NCI-H1105 treated with DMSO at 0.1 percent for 48 hours (cell line): ENCODE measurements around the gene BANF2.
"Not testable (repeated sequence)": the region's sequence is repeated elsewhere in the genome, so short reads cannot be mapped to it uniquely, and the experiment has no call there.

Experiments
- DNase-seq: peaks from one replicate; lab custom pipeline; 2025; lab: John Stamatoyannopoulos, UW

BANF2 gene

DNA sequence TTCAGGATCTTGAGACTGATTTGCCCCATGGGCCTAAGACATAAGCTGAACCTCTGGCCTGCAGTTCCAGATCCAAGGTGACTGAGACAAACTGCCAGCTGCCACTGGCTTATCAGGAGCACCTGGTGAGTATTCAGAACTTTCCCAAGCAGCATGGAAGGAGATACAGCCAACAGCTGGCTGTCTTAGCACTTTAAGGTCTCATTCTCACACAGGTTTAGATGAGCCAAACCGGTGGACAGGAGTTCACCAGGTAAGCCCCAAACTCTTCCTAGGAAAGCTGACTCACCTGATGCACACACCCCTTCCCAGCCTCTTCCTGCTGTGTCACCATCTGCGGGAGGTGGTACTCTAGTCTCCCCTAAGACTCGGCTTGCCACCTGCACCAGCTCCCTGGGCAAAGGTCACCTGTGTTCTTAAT, at the start of gene BANF2:
TSS of gene BANF2 (plus strand) at position 36 of the 421 bp plus-strand sequence. CDS start 25,060 bp downstream, outside the sequence.
- DNase-seq, result no peak

DNA sequence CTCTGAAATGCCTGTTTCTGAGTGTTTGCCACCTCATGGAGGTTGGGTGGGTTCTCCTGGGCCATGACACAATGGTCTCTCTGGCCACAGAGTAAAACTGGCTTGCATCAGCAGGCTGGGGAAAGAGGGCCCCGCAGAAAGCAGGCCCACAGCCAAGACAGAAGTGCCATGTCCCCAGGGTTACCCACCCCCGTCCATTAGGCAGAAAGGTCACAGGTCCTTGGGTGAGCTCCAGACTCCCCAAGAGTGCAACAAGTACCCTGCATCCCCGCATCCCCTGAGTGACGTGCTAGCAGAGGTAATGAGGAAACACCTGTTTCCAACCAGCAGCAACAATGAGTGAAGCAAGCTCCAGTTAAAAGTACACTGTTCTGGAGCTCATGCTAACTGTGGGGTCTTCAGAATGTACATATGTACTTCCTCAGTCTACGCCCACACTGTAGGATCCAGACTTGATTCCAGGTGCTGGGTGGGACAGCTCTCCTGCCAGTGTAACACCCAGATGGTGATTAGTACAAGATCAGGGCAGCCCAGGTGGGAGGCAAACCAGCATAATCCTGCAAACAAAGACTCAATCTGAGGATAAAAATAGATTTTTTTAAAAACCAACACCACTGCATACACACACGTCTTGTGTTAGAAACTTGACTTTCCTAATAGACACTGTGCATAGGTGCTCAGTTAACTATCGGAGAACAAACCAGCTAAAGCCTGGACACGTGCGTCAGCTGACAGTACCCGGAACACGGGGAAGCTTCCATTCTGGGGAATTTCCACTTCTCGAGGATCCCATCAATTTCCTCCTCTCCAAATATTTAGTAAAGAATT, 49.3 kb upstream of the BANF2 start:
- no peak for DNase-seq

DNA sequence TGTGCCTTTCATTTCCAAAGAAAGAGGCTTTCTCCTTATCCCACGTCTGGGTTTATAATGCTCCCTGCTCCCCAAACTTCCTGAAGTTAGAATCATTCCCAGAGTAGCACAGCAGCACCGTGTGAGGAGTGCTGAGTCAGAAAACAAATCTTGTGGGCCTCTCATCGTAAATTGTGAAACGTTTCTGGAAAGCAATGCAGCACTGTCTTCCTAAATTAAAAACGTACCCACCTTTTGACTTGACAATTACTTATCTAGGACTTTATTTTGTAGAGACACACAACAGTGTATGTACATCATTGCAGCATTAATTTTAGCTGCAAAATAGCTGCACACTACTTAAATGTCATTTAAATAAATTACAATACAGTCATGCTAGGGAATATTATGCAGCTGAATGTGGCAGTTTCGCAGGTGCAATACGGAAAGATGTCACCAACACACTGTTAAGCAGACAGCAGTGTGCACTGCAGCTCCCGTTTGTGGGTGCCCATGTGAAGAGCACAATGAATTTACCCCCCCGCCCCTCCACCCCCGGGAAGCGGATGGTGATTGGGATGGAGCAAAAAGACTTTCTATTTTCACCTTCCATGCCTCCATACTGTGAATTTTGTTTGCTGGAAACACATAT, 48.5 kb upstream of the BANF2 start:
- DNase-seq, result no peak

DNA sequence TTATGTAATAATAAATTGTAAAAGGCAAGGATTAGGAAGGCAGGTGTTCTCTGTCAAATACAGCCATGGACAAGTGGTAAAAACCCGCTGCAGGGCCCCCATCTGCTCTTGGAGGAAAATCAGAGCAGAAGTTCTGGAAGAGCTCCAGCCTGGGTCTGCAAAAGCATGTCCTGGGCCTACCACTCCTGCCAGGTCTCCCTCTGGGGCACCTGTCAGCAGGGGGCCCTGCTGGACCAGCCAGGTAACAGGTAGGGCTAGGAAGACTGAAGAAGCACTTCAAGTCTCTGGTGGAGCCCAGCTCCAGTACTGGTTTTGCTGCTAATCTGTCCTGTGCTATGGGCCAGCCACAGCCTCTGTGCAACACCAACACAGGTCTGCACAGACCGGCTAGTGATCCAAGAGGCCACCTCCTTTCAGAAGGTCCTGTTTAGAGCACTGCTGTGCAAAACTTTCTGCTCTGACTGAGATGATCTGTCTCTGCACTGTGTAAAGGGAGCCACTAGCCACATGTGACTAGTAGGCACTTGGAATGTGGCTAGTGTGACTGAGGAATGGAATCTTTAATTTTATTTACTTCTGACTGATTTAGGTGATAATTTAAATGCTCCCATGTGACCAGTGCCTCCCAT, 47.9 kb upstream of the BANF2 start:
- DNase-seq, result peak; percentile 28

DNA sequence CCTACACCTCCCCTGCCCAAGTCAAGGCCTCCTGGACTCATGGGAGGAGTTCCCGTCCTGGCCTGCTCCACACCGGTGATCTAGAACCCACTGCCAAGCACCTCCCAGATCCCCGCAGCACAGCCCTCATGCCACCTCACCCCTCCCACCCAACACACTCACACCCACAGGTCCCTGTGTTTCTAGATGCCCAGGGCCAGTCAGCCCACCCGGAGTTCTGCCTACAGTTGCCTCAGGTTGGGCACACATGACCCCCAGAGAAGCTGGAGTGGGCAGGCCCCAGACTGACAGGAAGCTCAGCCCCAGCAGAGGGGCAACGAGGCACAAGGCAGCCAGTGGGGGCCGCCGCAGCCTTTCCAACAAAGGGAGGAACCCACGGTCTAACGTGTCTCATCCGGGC, 47.4 kb upstream of the BANF2 start:
- DNase-seq, result no peak

DNA sequence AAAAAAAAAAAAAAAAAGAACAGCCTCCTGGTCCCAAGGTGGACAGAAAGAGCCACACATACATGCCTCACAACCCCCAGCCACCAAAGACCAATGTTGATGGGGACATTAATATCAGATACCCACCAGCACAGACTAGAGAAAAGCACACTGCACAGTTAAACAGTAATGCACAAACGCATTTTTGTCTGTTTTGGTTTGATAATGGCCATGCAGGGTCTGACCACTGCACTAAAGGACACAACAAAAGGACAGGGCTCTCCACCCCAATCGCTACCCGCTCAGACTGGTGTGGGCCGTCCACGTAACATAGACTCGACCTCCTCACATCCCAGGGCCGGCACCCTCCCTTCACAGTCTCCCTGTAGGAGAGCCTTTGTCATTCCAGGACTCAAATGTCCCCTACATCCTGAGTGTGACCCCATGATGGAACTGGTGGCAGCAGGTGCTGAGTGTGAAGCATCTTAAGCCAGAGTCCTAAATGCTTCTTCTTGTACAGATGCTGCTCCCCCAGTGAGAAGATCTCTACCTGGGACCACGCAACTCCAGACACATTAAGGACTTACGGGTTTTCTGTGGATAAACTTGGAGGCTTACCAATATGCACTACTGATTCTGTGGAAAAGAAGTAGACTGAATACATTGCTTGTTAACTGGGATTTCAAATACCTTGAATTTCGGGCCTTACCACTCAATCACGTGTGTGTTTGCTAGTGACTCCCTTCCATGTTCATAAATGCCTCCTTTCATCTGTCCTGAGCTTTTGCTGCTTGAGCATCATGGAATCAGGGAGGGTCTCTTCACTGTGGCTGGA, 45.7 kb upstream of the BANF2 start:
- DNase-seq, result no peak

DNA sequence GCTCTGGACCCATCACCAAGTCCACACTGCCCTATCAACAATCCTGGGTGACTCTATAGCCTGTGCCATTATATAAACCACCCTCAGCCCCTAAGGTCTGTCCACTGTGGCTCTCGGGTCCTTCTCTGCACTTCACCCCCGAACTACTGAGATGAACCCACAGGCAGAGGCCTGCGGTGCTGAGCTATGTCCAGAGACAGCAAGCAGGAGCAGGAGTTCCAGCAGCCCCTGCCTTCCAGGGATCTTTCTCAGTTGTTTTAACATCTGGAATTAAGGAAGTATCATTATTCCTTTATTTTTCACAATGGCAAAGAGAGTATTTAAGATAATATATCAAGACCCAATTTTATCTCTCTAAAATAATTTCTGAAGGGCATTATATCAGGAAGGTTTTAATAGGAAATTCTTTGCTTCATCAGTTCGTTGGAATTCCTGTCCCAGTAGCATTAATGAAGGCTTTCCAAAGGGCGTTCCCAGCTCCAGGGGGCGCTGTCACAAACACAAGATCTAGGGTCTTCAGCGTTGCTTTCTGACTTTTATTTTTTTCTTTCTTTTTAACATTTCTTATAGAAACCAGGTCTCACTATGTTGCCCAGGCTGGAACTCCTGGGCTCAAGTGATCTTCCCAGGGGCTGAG, 45.0 kb upstream of the BANF2 start:
- DNase-seq, result no peak

DNA sequence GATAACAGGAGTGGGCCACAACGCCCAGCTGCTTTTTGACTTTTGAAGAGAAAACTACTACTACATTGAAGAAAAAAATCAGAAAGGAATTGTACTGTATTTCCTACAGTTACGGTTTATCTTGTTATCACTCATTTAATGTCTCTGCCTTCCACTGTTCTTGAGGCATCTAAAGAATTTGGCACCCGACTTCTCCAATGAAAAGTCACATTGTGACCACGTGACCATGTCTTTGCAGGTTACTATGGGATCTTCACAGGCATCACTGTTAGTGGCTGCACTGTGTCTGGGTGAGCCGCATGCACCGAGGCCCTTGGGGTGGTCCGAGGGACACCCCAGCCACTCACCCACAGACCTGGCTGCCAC, 44.5 kb upstream of the BANF2 start:
- no peak for DNase-seq

DNA sequence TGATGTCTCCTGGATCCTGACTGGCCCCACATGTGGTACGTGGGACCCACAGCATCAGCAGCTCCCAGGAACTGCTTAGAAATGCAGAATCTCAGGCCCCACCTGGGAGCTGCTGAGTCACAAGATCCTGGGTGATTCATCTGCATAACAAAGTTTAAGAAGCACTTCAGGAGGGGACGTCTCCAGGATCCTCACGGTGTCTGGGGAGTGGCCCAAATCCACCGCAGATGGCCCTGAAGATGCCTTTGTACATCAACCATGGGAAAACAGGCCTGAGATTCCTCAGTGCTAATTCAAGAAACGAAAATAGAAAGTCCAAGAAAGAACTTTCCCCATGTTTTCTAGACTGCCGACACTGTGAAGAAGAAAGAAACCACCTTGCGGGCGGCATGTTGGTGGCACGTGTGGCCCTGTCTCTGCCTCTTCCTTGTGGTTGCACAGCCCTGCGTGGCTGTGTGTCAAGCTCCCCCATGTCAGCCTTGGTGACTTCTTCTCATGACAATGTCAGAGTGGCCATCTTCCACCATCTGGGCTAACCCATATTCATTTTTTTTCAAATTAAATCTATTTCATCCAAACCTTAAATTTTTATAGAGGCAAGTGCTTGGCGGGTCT, 43.8 kb upstream of the BANF2 start:
- DNase-seq, result no peak

DNA sequence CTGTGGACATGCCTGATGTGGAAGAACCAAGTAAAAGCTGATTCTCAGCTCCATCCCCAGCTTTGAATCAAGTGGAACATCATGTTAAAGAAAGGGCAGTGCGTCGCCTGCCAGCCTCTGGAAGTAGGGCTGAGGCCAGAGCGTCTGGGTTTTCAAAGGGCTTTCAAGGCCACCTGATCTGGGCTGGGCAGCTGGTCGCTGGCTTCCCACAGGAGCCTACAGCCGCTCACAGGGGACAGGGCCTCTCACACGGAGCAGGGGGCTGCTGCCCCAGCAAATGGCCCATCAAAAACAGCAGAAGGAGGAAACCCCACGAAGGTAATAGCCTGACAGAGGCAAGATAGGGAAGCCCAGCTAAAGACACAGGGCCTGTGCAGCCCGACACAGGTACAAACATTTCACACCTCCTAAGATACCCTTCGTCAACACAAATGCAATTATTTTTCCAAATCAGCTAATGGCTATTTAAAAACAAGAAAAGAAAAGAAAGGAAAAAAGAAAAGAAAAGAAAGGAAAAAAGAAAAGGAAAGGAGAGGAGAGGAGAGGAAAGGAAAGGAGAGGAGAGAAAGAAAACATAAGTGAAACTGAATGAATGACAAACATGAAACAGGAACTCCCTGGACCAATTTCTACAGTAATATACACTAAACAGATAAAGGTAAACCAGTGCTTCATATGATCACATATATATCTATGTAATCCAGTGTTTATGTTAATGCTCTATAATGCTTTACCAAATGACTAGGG, 42.5 kb upstream of the BANF2 start:
- DNase-seq, result no peak

DNA sequence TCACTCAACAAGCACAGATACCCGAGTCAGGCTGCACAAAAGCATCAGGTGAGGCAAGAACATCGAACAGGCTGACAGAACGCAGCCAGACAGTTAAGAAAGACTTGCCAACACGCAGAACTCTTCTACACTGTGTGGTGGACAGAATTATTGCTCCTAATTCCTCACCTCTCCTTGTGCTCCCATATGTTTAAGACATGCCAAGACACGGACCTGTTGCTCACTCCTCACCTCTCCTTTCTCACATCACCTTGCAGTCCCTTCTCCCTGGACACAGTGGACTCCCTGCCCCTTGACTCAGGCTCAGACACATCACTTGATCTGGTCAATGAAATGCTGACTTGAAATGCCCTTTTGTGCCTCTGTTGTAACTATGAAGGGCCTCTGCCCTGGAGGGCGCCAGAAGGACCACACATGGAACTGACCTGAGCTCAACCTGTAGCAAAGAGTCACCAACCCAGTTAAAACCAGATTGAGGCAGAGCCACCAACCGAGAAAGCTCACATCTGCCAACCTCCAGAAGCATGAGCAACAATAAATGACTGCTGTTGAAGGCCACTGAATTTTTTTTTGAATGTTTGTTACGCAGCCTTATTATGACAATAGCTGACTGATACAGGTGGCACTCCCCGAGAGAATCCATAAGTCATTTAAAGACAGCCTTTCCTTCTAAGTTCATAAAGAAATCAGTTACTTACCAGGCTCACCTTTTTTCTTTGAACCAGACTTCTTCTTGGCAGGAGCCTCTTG, 41.7 kb upstream of the BANF2 start:
- DNase-seq, result no peak

DNA sequence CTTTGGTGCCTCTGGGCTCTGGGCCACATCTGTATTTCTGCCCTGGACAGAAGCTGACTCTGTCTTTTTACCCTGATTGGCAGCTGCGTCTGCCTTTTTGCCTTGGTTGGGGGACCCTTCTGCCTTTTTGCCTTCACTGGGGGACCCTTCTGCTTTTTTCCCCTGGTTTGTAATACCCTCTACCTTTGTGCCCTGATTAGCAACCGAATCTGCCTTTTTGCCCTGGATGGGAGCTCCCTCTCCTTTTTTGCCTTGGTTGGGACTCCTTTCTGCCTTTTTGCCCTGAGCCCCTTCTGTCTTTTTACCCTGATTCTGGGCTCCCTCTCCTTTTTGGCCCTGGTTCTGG, 41.1 kb upstream of the BANF2 start:
- no peak for DNase-seq

DNA sequence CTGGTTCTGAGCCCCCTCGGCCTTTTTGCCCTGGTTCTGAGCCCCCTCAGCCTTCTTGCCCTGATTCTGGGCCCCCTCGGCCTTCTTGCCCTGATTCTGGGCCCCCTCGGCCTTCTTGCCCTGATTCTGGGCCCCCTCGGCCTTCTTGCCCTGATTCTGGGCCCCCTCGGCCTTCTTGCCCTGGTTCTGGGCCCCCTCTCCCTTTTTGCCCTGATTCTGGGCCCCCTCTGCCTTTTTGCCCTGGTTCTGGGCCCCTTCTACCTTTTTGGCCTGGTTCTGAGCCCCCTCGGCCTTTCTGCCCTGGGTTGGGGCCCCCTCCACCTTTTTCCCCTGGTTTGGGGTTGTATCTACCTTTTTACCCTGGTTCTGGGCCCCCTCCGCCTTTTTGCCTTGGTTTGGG, 40.4 kb upstream of the BANF2 start:
- not testable (repeated sequence) for DNase-seq

DNA sequence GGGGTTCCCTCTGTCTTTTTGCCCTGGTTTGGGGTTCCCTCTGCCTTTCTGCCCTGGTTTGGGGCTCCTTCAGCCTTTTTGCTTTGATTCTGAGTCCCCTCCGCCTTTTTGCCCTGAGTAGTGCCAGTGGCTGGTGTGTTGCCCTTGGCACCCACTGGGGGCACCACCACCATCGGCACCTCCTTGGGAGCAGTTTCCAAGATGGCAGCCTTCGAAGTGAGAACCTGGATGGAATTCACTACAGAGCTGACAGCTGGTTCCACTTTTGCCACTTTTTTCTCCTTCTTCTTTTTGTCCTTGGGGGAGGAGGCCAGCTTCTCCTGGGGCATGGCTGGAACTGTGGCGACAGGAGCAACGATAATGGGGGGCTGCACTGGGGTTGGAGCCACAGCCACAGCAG, 40.0 kb upstream of the BANF2 start:
- DNase-seq, result no peak

DNA sequence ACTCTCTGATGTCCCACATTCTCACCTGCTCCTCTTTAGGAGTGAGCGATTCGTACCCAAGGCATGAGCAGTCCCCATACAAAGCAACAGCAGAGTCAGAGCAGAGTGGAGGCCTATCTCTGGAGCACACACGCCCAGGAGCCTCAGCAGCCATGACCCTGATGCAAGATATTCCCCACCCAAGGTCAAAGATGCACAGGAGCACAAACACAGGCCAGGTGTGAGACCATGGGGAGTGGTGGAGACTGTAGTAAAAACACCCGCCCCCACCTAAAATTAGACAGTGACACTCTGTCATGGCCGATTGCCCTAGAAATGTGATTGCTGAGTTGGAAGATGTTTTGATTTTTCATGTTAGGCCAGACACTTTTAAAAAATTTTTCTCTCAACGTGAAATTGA, 39.1 kb upstream of the BANF2 start:
- no peak for DNase-seq

DNA sequence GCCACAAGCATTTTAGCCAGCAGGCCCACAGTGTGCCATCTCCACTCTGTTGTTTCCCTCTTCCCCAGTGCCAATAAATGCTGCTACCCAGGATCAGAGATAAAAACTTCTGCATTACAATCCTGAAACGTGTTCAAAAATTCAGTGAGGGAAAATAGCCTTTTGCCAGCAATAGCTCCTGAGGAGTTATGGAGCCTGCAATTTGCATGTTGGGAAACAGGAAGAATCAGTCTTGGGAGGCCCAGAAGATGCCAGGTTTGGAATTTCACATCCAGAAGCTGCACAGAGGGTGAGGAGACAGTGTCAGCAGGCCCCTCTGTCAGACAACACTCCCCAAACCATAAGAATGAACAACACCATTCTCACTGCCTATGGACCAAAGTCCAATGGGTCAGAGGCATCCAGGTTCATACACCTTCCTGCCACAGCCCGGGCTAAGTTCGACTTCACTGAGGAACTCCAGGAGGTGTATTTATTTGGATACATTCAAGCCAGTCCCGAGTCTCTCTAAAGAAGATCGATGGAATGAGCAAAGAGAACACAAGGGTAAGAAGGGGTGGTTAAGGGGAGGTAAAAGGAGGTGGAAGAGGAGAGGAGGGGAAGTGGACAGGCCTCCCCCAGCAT, 38.5 kb upstream of the BANF2 start:
- DNase-seq, result no peak

DNA sequence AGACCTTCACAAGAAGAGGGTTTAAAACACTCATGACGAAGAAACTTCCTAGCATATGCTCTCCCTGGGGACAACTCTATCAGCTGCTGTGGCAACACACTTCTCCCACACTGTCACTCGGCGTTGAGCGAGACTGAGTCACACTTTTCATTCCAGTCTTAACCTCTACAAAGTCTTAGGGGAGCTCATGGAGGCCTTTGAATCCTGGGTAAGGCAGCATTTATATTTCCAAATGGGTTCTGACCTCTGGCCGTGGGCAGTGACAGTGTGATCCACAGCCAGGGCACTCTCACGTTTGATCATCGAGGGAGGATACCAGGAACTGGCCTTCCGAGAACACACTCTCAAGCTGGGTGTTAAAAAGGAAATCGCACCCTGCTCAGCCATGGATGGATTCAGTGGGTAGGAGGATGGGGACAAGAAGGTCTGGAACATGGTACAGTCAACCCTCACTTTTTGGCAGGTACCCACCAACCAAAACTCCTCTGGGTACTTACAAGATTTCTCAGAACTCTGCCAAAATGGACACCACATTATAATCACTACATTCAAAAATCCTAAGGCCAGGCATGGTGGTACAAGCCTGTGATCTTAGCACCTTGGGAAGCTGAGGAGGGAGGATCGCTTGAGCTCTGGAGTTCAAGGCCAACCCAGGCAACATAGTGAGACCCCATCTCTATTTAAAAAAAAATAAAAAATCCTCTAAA, 37.3 kb upstream of the BANF2 start:
- no peak for DNase-seq

DNA sequence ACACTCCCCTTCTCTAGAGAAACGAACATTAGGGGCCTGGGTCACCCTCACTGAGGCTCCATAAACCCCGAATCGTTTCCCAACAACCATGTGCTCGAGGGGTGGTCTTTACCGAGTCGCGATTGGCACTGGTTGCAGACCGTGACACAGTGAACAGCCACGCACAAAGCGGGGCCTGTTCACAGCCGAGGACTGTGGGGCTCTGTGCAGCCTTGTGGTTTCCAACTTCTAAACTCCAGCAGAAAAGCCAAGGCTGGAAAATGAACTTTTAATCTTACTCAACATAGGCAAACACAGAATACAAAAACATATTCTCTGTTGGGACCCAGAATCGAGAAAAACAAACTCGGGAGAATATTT, 36.7 kb upstream of the BANF2 start:
- no peak for DNase-seq

DNA sequence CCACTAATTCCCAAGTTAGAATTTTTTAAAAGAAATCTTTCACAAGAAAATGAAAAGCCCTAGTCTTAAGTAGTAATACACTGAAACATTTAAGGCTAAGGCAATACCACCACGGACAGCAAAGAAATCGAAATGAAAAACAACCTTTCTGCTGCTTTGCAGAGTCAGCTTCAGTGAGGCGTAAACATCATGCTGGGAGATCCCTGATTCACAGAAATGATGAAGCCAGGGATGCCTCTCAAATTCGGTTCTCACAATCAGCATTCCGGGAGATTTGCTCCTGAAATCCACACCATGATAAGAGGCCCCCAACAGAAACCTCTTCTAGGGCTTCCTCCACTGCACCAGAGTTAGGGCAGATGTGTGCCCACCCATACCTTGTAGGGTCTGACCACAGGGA, 36.3 kb upstream of the BANF2 start:
- DNase-seq, result no peak
